Measurements from ENCODE around the gene ZNF780B.

DNA sequence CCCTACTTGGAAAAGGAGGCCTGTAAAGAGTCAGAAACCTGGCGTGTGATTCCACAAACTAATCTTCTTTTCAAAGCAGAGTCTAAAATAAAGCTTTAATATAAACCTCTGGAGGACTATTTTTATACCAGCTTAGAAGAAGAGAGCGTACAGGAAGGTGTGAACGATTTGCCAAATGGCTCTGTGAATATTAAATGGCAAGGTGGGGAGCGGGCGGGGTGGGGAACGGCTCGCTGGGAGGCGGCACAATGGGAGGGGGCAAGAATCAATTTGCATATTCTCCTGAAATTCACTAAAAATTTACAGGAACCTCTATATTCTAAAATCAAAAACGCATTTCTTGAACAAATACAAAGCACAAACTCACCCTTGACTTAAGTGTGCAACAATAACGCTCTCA is 982 bp downstream of the ZNF780B start:
- TF ChIP-seq ZNF274 (IDR thresholded peaks at IDR 0.05; ENCODE audit: low read depth, low read length), result no peak
- TF ChIP-seq YY1 (IDR thresholded peaks at IDR 0.05; ENCODE audit: insufficient read depth, insufficient read length), result no peak
- no peak for TF ChIP-seq SUZ12 (IDR thresholded peaks at IDR 0.05; ENCODE audit: extremely low read depth, insufficient read depth, insufficient read length)
